Gastrocnemius medialis (tissue), 4 donors: Measurements from ENCODE around the gene SCLY. TPM values are rescaled to one million over a fixed set of nuclear protein-coding genes. Genes with fewer than 3 reads are reported as not detected.
"Not testable (repeated sequence)": the region's sequence is repeated elsewhere in the genome, so short reads cannot be mapped to it uniquely, and the experiment has no call there.

Source experiments
- ATAC-seq, 2 donors: fragments of 150-250 bp; one replicate each; pipeline ENCODE4 v1.9.1; 2016
- DNase-seq, 2 donors: peaks; one replicate each; pipeline ENCODE4 v3.0.0-alpha.2; 2019
- H3K27ac ChIP-seq, 4 donors: fragments of 200-600 bp; sonication (generic); 1 replicate in 1 of 4; 2 replicates in 3 of 4; pipeline ENCODE4 v1.5.1; 2016 to 2018; ENCODE audit warnings: mild to moderate bottlenecking in 2 of 4, moderate library complexity in 1 of 4
- H3K27me3 ChIP-seq, 3 donors: fragments of 200-600 bp; sonication (generic) in 2 of 3; 1 replicate in 1 of 3; 2 replicates in 2 of 3; pipeline versions ENCODE4 v1.5.1 to v1.6.0; 2016 to 2019; ENCODE audit warnings: mild to moderate bottlenecking in 1 of 3, moderate library complexity in 1 of 3
- H3K36me3 ChIP-seq, 2 donors: fragments of 200-600 bp; sonication (generic) in 1 of 2; one replicate each; pipeline ENCODE4 v1.5.1; 2017 to 2018
- H3K4me1 ChIP-seq, 2 donors: fragments of 200-600 bp; sonication (generic) in 1 of 2; one replicate each; pipeline ENCODE4 v1.5.1; 2016 to 2017; ENCODE audit warnings: mild to moderate bottlenecking in 2 of 2
- H3K4me3 ChIP-seq, 4 donors: fragments of 200-600 bp; sonication (generic) in 3 of 4; 1 replicate in 1 of 4; 2 replicates in 3 of 4; pipeline ENCODE4 v1.5.1; 2016 to 2019; ENCODE audit warnings: mild to moderate bottlenecking in 2 of 4
- H3K9me3 ChIP-seq, 3 donors: fragments of 200-600 bp; sonication (generic) in 2 of 3; 1 replicate in 1 of 3; 2 replicates in 2 of 3; pipeline ENCODE4 v1.5.1; 2016 to 2019
- CTCF ChIP-seq, 5 experiments: fragments of 450-650 bp in 3 of 5; fragments of 200-600 bp in 2 of 5; sonication (generic) in 2 of 5; IDR thresholded peaks in 4 of 5; conservative IDR thresholded peaks in 1 of 5; 1 replicate in 4 of 5; 2 replicates in 1 of 5; pipeline ENCODE4 v1.5.1; 2016 to 2019; ENCODE audit warnings: antibody characterized with exemption in 5 of 5, mild to moderate bottlenecking in 3 of 5, moderate library complexity in 3 of 5
- POLR2A ChIP-seq, 2 donors: fragments of 450-650 bp; IDR thresholded peaks; one replicate each; pipeline ENCODE4 v1.6.1; 2017; ENCODE audit warnings: antibody characterized with exemption in 2 of 2, mild to moderate bottlenecking in 2 of 2, moderate library complexity in 2 of 2
- in situ Hi-C, 4 donors: fragments of 200-750 bp; cut with MboI; loops; one replicate each; pipeline versions ENCODE4 v1.15.0 to v1.8.0; 2017; ENCODE audit warnings: low sequenced_read_pairs in 4 of 4
- intact Hi-C: fragments of 100-400 bp; cut with DNase I; formaldehyde crosslinking; loops from one replicate; pipeline ENCODE4 v1.15.1; 2023; ENCODE audit warnings: low total_unique reads
- total RNA-seq, 4 donors: library from RNA; depleted of rRNA; stranded (reverse); fragments of >200 nt; gene quantifications; one replicate each; pipeline versions ENCODE4 v1.1.0 to v1.2.3, GENCODE V29; 2016

SCLY gene
- total RNA-seq, 4 donors from 2014 or later: 3.3 to 9.7 (median 5.6) TPM

- in situ Hi-C loops: no loop called here
- intact Hi-C loops: no loop called here
- no peak overlapping the region for H3K4me3 ChIP-seq
- H3K9me3 ChIP-seq: no peaks in the 10 kb centered on the region
- H3K27me3 ChIP-seq: peaks cover 0 to 3% (median 0%) of the 10 kb centered on the region in 3 donors
- DNase-seq: no peak
- no peaks in the 10 kb centered on the region for H3K36me3 ChIP-seq
- TF ChIP-seq POLR2A (IDR thresholded peaks at IDR 0.05) (no peak), CTCF (IDR thresholded peaks at IDR 0.05 in 4 of 5, conservative IDR thresholded peaks at IDR 0.05 in 1 of 5) (no peak)
- H3K4me1 ChIP-seq: peaks cover 5 to 6% of the 10 kb centered on the region in 2 donors
- no peak overlapping the region for H3K27ac ChIP-seq
- ATAC-seq: no peak
Observed at GRCh38 chr2:238113611-238114010, 52.8 kb downstream of the SCLY start.

- Histone ChIP-seq H3K9me3 (no peaks in the 10 kb centered on the region), H3K27me3 (peaks cover 0 to 3% (median 0%) of the 10 kb centered on the region in 3 donors), H3K27ac (no peak overlapping the region), H3K4me3 (no peak overlapping the region), H3K36me3 (no peaks in the 10 kb centered on the region), H3K4me1 (no peaks in the 10 kb centered on the region)
- no peak for ATAC-seq
- DNase-seq: no peak
- intact Hi-C loops: no loop called here
- in situ Hi-C loops: no loop called here
- no peak for TF ChIP-seq POLR2A (IDR thresholded peaks at IDR 0.05)
- TF ChIP-seq CTCF (IDR thresholded peaks at IDR 0.05 in 4 of 5, conservative IDR thresholded peaks at IDR 0.05 in 1 of 5): no peak
Observed at GRCh38 chr2:238114331-238114841, 53.6 kb downstream of the SCLY start.

- in situ Hi-C loops: no loop called here
- intact Hi-C loops: no loop called here
- H3K27ac ChIP-seq: no peak overlapping the region
- no peaks in the 10 kb centered on the region for H3K9me3 ChIP-seq
- H3K27me3 ChIP-seq: peaks cover 0 to 3% (median 0%) of the 10 kb centered on the region in 3 donors
- DNase-seq: no peak
- H3K4me1 ChIP-seq: no peaks in the 10 kb centered on the region
- ATAC-seq: no peak
- no peaks in the 10 kb centered on the region for H3K36me3 ChIP-seq
- no peak overlapping the region for H3K4me3 ChIP-seq
- TF ChIP-seq CTCF (IDR thresholded peaks at IDR 0.05 in 4 of 5, conservative IDR thresholded peaks at IDR 0.05 in 1 of 5) (no peak), POLR2A (IDR thresholded peaks at IDR 0.05) (no peak)
Observed at GRCh38 chr2:238114851-238115660, 54.3 kb downstream of the SCLY start.

- H3K4me3 ChIP-seq, DNase-seq, H3K4me1 ChIP-seq, H3K27me3 ChIP-seq, ATAC-seq, intact Hi-C loops, H3K9me3 ChIP-seq, H3K27ac ChIP-seq, H3K36me3 ChIP-seq, in situ Hi-C loops: not testable (repeated sequence)
Observed at GRCh38 chr2:238115709-238116108, 54.9 kb downstream of the SCLY start.

GRCh38 chr2:238116298-238117198 lies 55.7 kb downstream of the SCLY start:
- Histone ChIP-seq H3K27me3 (peaks cover 0 to 3% (median 0%) of the 10 kb centered on the region in 3 donors), H3K9me3 (no peaks in the 10 kb centered on the region), H3K27ac (no peak overlapping the region), H3K4me1 (no peaks in the 10 kb centered on the region), H3K36me3 (no peaks in the 10 kb centered on the region), H3K4me3 (no peak overlapping the region)
- intact Hi-C loops (no loop called here), in situ Hi-C loops (no loop called here)
- DNase-seq: no peak
- ATAC-seq: no peak
- TF ChIP-seq CTCF (IDR thresholded peaks at IDR 0.05 in 4 of 5, conservative IDR thresholded peaks at IDR 0.05 in 1 of 5) (no peak), POLR2A (IDR thresholded peaks at IDR 0.05) (no peak)
